SKM-1 treated with dmso at 0.1 percent for 144 hours (cell line): ENCODE data around the gene THRB.

Source experiments
- DNase-seq: peaks from one replicate; lab custom pipeline; 2025; ENCODE audit not compliant: unreplicated experiment; lab: John Stamatoyannopoulos, UW

The THRB gene

GRCh38 chr3:24355806-24356205 is 138.8 kb downstream of the THRB start:
- DNase-seq: no peak

GRCh38 chr3:24354230-24354629 is 140.4 kb downstream of the THRB start:
- DNase-seq: no peak

- no peak for DNase-seq
These were observed 141.6 kb downstream of the THRB start for GRCh38 chr3:24352893-24353553.

- DNase-seq: no peak
These were observed 142.7 kb downstream of the THRB start for GRCh38 chr3:24351779-24352469.

- DNase-seq: no peak
These were observed 145.2 kb downstream of the THRB start for GRCh38 chr3:24349367-24350019.

GRCh38 chr3:24348348-24348747 is 146.3 kb downstream of the THRB start:
- no peak for DNase-seq

- no peak for DNase-seq
These were observed 149.7 kb downstream of the THRB start for GRCh38 chr3:24344784-24345439.

GRCh38 chr3:24343084-24343783 is 151.4 kb downstream of the THRB start:
- DNase-seq: no peak

GRCh38 chr3:24342275-24342674 is 152.4 kb downstream of the THRB start:
- no peak for DNase-seq

GRCh38 chr3:24341668-24342067 is 153.0 kb downstream of the THRB start:
- no peak for DNase-seq

- no peak for DNase-seq
These were observed 153.7 kb downstream of the THRB start for GRCh38 chr3:24340966-24341365.

GRCh38 chr3:24340161-24340560 is 154.5 kb downstream of the THRB start:
- DNase-seq: no peak

GRCh38 chr3:24339266-24339825 is 155.3 kb downstream of the THRB start:
- DNase-seq: no peak

GRCh38 chr3:24338409-24339130 is 156.1 kb downstream of the THRB start:
- no peak for DNase-seq

- DNase-seq: no peak
These were observed 158.5 kb downstream of the THRB start for GRCh38 chr3:24336101-24336500.

GRCh38 chr3:24332092-24332491 is 162.6 kb downstream of the THRB start:
- no peak for DNase-seq

GRCh38 chr3:24323272-24323671 is 171.4 kb downstream of the THRB start:
- DNase-seq: no peak

GRCh38 chr3:24320601-24321000 is 174.0 kb downstream of the THRB start:
- DNase-seq: no peak

GRCh38 chr3:24318677-24319287 is 175.9 kb downstream of the THRB start:
- no peak for DNase-seq

GRCh38 chr3:24316887-24317383 is 177.7 kb downstream of the THRB start:
- no peak for DNase-seq
